Neural cell (in vitro differentiated cells): ENCODE measurements around the gene RAB33B. TPM values are rescaled to one million over a fixed set of nuclear protein-coding genes. Genes with fewer than 3 reads are reported as not detected.

Source experiments
- H2AFZ ChIP-seq: fragments of 200-600, 300-800 bp; sonication (generic), shearing (Covaris generic); 2 replicates; pipeline ENCODE4 v1.6.0; 2014; ENCODE audit warnings: low read depth, mild to moderate bottlenecking, antibody characterized with exemption, low read length, moderate library complexity
- H3F3A ChIP-seq: fragments of 200-600 bp; shearing (Covaris generic); 2 replicates; pipeline ENCODE4 v1.6.1; 2016; ENCODE audit warnings: mild to moderate bottlenecking, moderate library complexity, mixed read lengths, antibody characterized with exemption, low read length; ENCODE audit not compliant: insufficient read depth, poor library complexity, severe bottlenecking
- H3K27ac ChIP-seq: fragments of 200-600, 300-800 bp; sonication (generic), shearing (Covaris generic); 2 replicates; pipeline ENCODE4 v1.5.1; 2014; ENCODE audit warnings: mild to moderate bottlenecking, low read length, moderate library complexity
- H3K27me3 ChIP-seq: fragments of 300-800, 200-600 bp; sonication (generic), shearing (Covaris generic); 2 replicates; pipeline ENCODE4 v1.6.0; 2014; ENCODE audit warnings: mild to moderate bottlenecking, low read depth, low read length, moderate library complexity; ENCODE audit not compliant: insufficient read depth
- H3K36me3 ChIP-seq: fragments of 300-800, 200-600 bp; sonication (generic), shearing (Covaris generic); 2 replicates; pipeline ENCODE4 v1.5.1; 2014; ENCODE audit warnings: mild to moderate bottlenecking, antibody characterized with exemption, low read length, moderate library complexity; ENCODE audit not compliant: insufficient read depth
- H3K4me2 ChIP-seq: fragments of 300-800, 200-600 bp; sonication (generic), shearing (Covaris generic); 2 replicates; pipeline ENCODE4 v1.6.0; 2014; ENCODE audit warnings: mild to moderate bottlenecking, low read length
- H3K4me3 ChIP-seq: fragments of 300-800, 200-600 bp; sonication (generic), shearing (Covaris generic); 2 replicates; pipeline ENCODE4 v1.5.1; 2014; ENCODE audit warnings: mild to moderate bottlenecking, low read length, moderate library complexity
- H3K79me2 ChIP-seq: fragments of 200-600 bp; shearing (Covaris generic); replicated peaks from 2 replicates; pipeline ENCODE4 v1.6.0; 2014; ENCODE audit warnings: mild to moderate bottlenecking, low read length, moderate library complexity; ENCODE audit not compliant: insufficient read depth
- H3K9ac ChIP-seq: fragments of 300-800, 200-600 bp; sonication (generic), shearing (Covaris generic); 2 replicates; pipeline ENCODE4 v1.6.1; 2016; ENCODE audit warnings: mild to moderate bottlenecking, low read length, mixed read lengths
- H3K9me2 ChIP-seq: fragments of 200-600 bp; shearing (Covaris generic); 2 replicates; pipeline ENCODE4 v1.6.1; 2016; ENCODE audit warnings: mild to moderate bottlenecking, low read length, mixed read lengths; ENCODE audit not compliant: insufficient read depth
- H3K9me3 ChIP-seq: fragments of 200-600, 300-800 bp; sonication (generic), shearing (Covaris generic); 2 replicates; pipeline ENCODE4 v1.6.1; 2016; ENCODE audit warnings: mild to moderate bottlenecking, mixed run types, low read length, moderate library complexity, mixed read lengths
- H4K20me1 ChIP-seq: fragments of 200-600 bp; shearing (Covaris generic); 2 replicates; pipeline ENCODE4 v1.6.1; 2016; ENCODE audit warnings: mild to moderate bottlenecking, mixed run types; ENCODE audit not compliant: insufficient read depth
- EP300 ChIP-seq: fragments of 450-650 bp; conservative IDR thresholded peaks from 2 replicates; pipeline ENCODE4 v1.6.1; 2014; ENCODE audit warnings: antibody characterized with exemption, mild to moderate bottlenecking, moderate library complexity; ENCODE audit not compliant: poor library complexity, severe bottlenecking
- EZH2 ChIP-seq: fragments of 200-600, 300-800 bp; shearing (Covaris generic), sonication (generic); IDR thresholded peaks from 2 replicates; pipeline ENCODE4 v1.6.1; 2014; ENCODE audit warnings: antibody characterized with exemption, low read length, borderline replicate concordance, mild to moderate bottlenecking; ENCODE audit not compliant: insufficient read depth, poor library complexity, severe bottlenecking
- MXI1 ChIP-seq: fragments of 450-650 bp; conservative IDR thresholded peaks from 2 replicates; pipeline ENCODE4 v1.6.1; 2014; ENCODE audit warnings: antibody characterized with exemption, mild to moderate bottlenecking; ENCODE audit not compliant: poor library complexity, severe bottlenecking
- POLR2AphosphoS5 ChIP-seq: IDR thresholded peaks from 2 replicates; pipeline ENCODE4 v1.6.1; 2012
- RAD21 ChIP-seq: fragments of 450-650 bp; conservative IDR thresholded peaks from 2 replicates; pipeline ENCODE4 v1.6.1; 2014; ENCODE audit warnings: antibody characterized with exemption, mild to moderate bottlenecking, moderate library complexity
- REST ChIP-seq: IDR thresholded peaks from 2 replicates; pipeline ENCODE4 v1.6.1; 2012; ENCODE audit warnings: borderline replicate concordance
- SMC3 ChIP-seq: fragments of 450-650 bp; conservative IDR thresholded peaks from 2 replicates; pipeline ENCODE4 v1.6.1; 2014; ENCODE audit warnings: antibody characterized with exemption, mild to moderate bottlenecking, moderate library complexity; ENCODE audit not compliant: poor library complexity
- TAF1 ChIP-seq: IDR thresholded peaks from 2 replicates; pipeline ENCODE4 v1.6.1; 2012; ENCODE audit warnings: low read depth
- polyA plus RNA-seq: library from polyadenylated mRNA; depleted of rRNA; stranded (reverse); fragments of >200 nt; gene quantifications from 2 replicates; pipeline ENCODE4 v1.2.3, GENCODE V29; 2014
- TF ChIP-seq, protein P1 (sequence below): fragments of 450-650 bp; IDR thresholded peaks from 2 replicates; pipeline ENCODE4 v1.5.1; 2014; ENCODE audit warnings: antibody characterized with exemption, mild to moderate bottlenecking, moderate library complexity; ENCODE audit not compliant: poor library complexity, severe bottlenecking

Gene RAB33B
- polyA plus RNA-seq, 1 donor from 2014 or later: 8.6 TPM

GRCh38 chr4:139493176-139493575, 39.3 kb downstream of the RAB33B start:
- H3K4me2 ChIP-seq: no peak overlapping the region
- H3K9me2 ChIP-seq: no peaks in the 10 kb centered on the region
- no peaks in the 10 kb centered on the region for H4K20me1 ChIP-seq
- H3K9me3 ChIP-seq: no peaks in the 10 kb centered on the region
- H3K4me3 ChIP-seq: no peak overlapping the region
- H3K27ac ChIP-seq: no peak overlapping the region
- H3K27me3 ChIP-seq: no peaks in the 10 kb centered on the region
- H3F3A ChIP-seq: no peaks in the 10 kb centered on the region
- H3K36me3 ChIP-seq: no peaks in the 10 kb centered on the region
- no peak for TF ChIP-seq REST
- no peak for TF ChIP-seq EZH2
- no peak for TF ChIP-seq MXI1
- TF ChIP-seq, protein P1, sequence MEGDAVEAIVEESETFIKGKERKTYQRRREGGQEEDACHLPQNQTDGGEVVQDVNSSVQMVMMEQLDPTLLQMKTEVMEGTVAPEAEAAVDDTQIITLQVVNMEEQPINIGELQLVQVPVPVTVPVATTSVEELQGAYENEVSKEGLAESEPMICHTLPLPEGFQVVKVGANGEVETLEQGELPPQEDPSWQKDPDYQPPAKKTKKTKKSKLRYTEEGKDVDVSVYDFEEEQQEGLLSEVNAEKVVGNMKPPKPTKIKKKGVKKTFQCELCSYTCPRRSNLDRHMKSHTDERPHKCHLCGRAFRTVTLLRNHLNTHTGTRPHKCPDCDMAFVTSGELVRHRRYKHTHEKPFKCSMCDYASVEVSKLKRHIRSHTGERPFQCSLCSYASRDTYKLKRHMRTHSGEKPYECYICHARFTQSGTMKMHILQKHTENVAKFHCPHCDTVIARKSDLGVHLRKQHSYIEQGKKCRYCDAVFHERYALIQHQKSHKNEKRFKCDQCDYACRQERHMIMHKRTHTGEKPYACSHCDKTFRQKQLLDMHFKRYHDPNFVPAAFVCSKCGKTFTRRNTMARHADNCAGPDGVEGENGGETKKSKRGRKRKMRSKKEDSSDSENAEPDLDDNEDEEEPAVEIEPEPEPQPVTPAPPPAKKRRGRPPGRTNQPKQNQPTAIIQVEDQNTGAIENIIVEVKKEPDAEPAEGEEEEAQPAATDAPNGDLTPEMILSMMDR: no peak
- TF ChIP-seq EP300: no peak
- no peak for TF ChIP-seq SMC3
- no peak for TF ChIP-seq POLR2AphosphoS5
- TF ChIP-seq RAD21: no peak
- TF ChIP-seq TAF1: no peak
- no peaks in the 10 kb centered on the region for H3K79me2 ChIP-seq
- no peak overlapping the region for H2AFZ ChIP-seq
- H3K9ac ChIP-seq: no peak overlapping the region

DNA sequence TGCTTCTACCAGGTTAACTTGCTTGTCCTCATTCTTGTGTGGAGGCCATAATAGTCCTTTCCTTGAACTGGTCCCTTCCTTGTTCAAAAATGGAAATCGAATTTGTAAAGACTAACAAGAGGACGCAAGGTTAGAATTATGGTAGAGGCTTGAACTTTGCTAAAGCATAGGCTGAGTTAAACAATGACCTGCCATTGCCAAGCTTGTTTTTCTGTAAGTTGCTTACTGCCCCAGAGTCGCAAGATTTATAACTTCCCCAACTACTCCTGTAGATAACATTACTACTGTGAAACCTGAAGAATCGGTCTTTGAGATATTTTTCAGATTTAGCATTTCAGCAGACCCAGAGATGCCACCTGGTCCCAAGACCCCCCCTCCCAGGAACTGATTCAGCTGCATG, 45.3 kb downstream of the RAB33B start:
- Histone ChIP-seq H3K4me2 (no peak overlapping the region), H3K4me3 (no peak overlapping the region), H3K9me3 (no peaks in the 10 kb centered on the region), H3K9ac (no peak overlapping the region), H4K20me1 (no peaks in the 10 kb centered on the region), H3K27me3 (no peaks in the 10 kb centered on the region), H3K27ac (no peak overlapping the region), H3K9me2 (no peaks in the 10 kb centered on the region), H3K79me2 (no peaks in the 10 kb centered on the region), H3F3A (no peaks in the 10 kb centered on the region), H2AFZ (no peak overlapping the region), H3K36me3 (no peaks in the 10 kb centered on the region)
- no peak for TF ChIP-seq MXI1
- TF ChIP-seq RAD21: no peak
- TF ChIP-seq, protein P1: no peak
- TF ChIP-seq EP300: no peak
- TF ChIP-seq TAF1: no peak
- no peak for TF ChIP-seq SMC3
- no peak for TF ChIP-seq POLR2AphosphoS5
- TF ChIP-seq REST: no peak
- no peak for TF ChIP-seq EZH2
